GM23248 (cell line): ENCODE measurements around the gene MAN2B2. TPM values are rescaled to one million over a fixed set of nuclear protein-coding genes. Genes with fewer than 3 reads are reported as not detected.

Experiments
- DNase-seq: peaks from one replicate; pipeline ENCODE4 v3.0.0-alpha.2; 2015
- H2AFZ ChIP-seq: fragments of 200-600 bp; sonication (generic); 2 replicates; pipeline ENCODE4 v1.6.1; 2016; ENCODE audit warnings: antibody characterized with exemption
- H3F3A ChIP-seq: fragments of 200-600 bp; sonication (generic); 2 replicates; pipeline ENCODE4 v1.6.1; 2016; ENCODE audit warnings: mild to moderate bottlenecking, antibody characterized with exemption, mixed run types; ENCODE audit not compliant: insufficient read depth
- H3K27ac ChIP-seq: fragments of 200-600 bp; sonication (generic); 2 replicates; pipeline ENCODE4 v1.5.1; 2016; ENCODE audit warnings: mild to moderate bottlenecking
- H3K27me3 ChIP-seq: fragments of 200-600 bp; sonication (generic); replicated peaks from 2 replicates; pipeline ENCODE4 v1.6.1; 2016; ENCODE audit warnings: mild to moderate bottlenecking; ENCODE audit not compliant: insufficient read depth
- H3K36me3 ChIP-seq: fragments of 200-600 bp; sonication (generic); 2 replicates; pipeline ENCODE4 v1.6.1; 2016; ENCODE audit warnings: low read depth, mild to moderate bottlenecking
- H3K4me1 ChIP-seq: fragments of 200-600 bp; sonication (generic); 2 replicates; pipeline ENCODE4 v1.6.1; 2016; ENCODE audit warnings: mild to moderate bottlenecking; ENCODE audit not compliant: insufficient read depth
- H3K4me2 ChIP-seq: fragments of 200-600 bp; sonication (generic); one replicate; pipeline ENCODE4 v1.6.1; 2016; ENCODE audit warnings: mild to moderate bottlenecking; ENCODE audit not compliant: unreplicated experiment
- H3K4me3 ChIP-seq: fragments of 200-600 bp; sonication (generic); 2 replicates; pipeline ENCODE4 v1.5.1; 2016; ENCODE audit warnings: mild to moderate bottlenecking
- H3K79me2 ChIP-seq: fragments of 200-600 bp; sonication (generic); 2 replicates; pipeline ENCODE4 v1.6.1; 2016; ENCODE audit warnings: mild to moderate bottlenecking; ENCODE audit not compliant: insufficient read depth
- H3K9ac ChIP-seq: fragments of 200-600 bp; sonication (generic); 2 replicates; pipeline ENCODE4 v1.6.1; 2016; ENCODE audit warnings: mild to moderate bottlenecking
- H3K9me2 ChIP-seq: fragments of 200-600 bp; sonication (generic); 2 replicates; pipeline ENCODE4 v1.6.1; 2016; ENCODE audit warnings: mixed run types, mild to moderate bottlenecking, moderate library complexity; ENCODE audit not compliant: insufficient read depth
- H3K9me3 ChIP-seq: fragments of 200-600 bp; sonication (generic); one replicate; pipeline ENCODE4 v1.6.1; 2017; ENCODE audit warnings: low read depth
- H4K20me1 ChIP-seq: fragments of 200-600 bp; sonication (generic); 2 replicates; pipeline ENCODE4 v1.6.0; 2016; ENCODE audit not compliant: insufficient read depth
- EZH2 ChIP-seq: fragments of 200-600 bp; sonication (generic); IDR thresholded peaks from 2 replicates; pipeline ENCODE4 v1.6.1; 2018; ENCODE audit warnings: antibody characterized with exemption, mild to moderate bottlenecking; ENCODE audit not compliant: insufficient read depth, poor library complexity, severe bottlenecking
- EZH2phosphoT487 ChIP-seq: fragments of 200-600 bp; sonication (generic); IDR thresholded peaks from 2 replicates; pipeline ENCODE4 v1.6.1; 2018; ENCODE audit warnings: antibody characterized with exemption, moderate library complexity, mild to moderate bottlenecking, low read depth; ENCODE audit not compliant: insufficient read depth
- WGBS, 2 experiments: methylation state at CpG; one replicate each; pipeline ENCODE4 v1.1.6; 2015 to 2017; ENCODE audit warnings: low lambda C conversion rate in 2 of 2, low coverage in 1 of 2; ENCODE audit errors: missing lambda C conversion rate in 2 of 2; 5-methylcytosine and 5-hydroxymethylcytosine counted together
- in situ Hi-C: fragments of 300-500 bp; cut with MboI; formaldehyde crosslinking; loops from 2 replicates; pipeline ENCODE4 v1.15.0; 2020
- polyA plus RNA-seq: library from polyadenylated mRNA; unstranded; fragments of >200 nt; fragmentation: Nextera tagmentation; extraction: Ambion mirVana; gene quantifications from 2 replicates; pipeline ENCODE4 v1.2.1, GENCODE V29; 2016
- total RNA-seq: library from RNA; depleted of rRNA; stranded (reverse); fragments of >200 nt; shearing (Covaris generic); gene quantifications from 2 replicates; pipeline ENCODE4 v1.2.3, GENCODE V29; 2014

MAN2B2 gene
- total and polyA plus RNA-seq, 2 experiments from 2014 or later, result 28.7 to 40.1 TPM

DNA sequence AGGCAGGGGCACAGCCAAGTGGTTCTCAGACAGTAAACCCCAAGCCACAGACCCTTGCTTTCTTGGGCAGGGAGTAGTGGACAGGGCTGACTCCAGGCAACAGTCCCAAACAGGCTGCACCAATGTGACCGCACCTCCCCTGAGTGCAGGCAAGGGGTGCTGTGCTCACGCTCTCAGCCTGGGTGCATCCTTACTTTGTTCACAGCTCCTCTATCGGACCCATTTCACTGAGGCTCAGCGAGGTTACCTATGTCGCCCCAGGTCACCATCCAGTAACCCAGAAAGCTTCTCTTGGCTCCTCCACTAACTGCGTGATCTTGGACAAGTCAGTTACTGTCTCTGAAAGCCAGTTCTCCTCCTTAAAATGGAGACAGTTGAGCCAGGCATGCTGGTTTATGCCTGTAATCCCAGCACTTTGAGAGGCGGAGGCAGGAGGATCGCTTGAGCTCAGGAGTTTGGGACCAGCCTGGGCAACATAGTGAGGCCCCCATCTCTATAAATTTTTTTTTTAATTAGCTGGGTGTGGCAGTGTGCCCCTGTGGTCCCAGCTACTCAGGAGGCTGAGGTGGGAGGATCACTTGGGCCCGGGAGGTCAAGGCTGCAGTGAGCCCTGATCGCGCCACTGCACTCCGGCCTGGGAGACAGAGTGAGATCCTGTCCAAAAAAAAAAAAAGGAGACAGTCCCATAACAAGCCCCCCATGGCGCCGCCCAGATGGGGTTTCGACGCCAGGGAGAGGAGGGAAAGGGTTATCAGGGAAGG, 823 bp upstream of the MAN2B2 start:
- Histone ChIP-seq H4K20me1 (no peaks in the 10 kb centered on the region), H3K9ac (peak overlapping the region; percentile 87), H3F3A (no peaks in the 10 kb centered on the region), H3K27me3 (peaks cover 6% of the 10 kb centered on the region; the same call in 1 of the 2 replicates), H3K9me3 (no peaks in the 10 kb centered on the region), H3K36me3 (no peaks in the 10 kb centered on the region), H3K79me2 (0 out of 2 replicates have a peak, but pooled peaks cover 5% of the 10 kb centered on the region), H3K4me2 (peak overlapping the region; percentile 91), H3K4me1 (no peaks in the 10 kb centered on the region), H3K4me3 (peak overlapping the region; percentile 92), H2AFZ (peak overlapping the region; percentile 89), H3K9me2 (no peaks in the 10 kb centered on the region), H3K27ac (no peak overlapping the region)
- in situ Hi-C loops, result no loop called here
- 33 to 36% methylated on average over 16 of the region's 16 CpGs for WGBS, 2 experiments
- TF ChIP-seq EZH2phosphoT487 (no peak), EZH2 (no peak)
- peak; percentile 17 for DNase-seq

DNA sequence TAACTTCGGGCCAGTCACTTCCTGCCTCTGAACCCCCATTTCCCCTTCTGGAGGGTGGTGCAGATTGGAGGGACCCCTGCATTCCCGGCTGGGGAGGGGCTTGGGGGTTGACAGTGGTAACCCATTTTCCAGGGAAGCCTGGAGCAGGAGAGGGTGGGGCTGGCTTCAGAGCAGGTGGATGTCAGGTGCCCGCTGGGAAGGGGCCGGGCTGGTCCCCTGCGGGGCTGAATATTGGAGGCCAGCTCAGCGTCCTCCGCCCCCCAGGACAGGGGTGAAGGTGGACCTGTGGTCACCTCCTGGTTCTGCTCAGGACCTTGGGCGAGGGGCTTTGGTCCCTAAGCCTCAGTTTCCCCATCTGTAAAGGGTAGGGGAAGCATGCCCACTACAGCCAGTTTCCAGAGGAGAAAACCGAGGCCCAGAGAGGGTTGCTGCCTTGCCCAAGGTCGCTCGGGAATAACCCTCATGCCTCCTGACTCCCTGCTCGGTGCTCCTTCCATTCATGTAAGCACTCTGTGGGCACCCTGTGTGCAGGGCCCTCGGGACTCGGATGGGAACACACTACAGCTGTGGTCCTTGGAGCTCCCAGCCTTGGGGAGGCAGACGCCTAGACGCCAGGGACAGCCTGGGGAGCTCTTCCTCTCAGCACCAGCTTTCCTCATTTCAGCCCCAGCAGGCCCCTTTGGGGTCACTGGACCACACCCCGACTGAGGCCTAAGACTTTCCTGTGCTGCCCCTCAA, 683 bp downstream of the MAN2B2 start:
- H3K9me3 ChIP-seq, result no peaks in the 10 kb centered on the region
- no peaks in the 10 kb centered on the region for H3K9me2 ChIP-seq
- no peaks in the 10 kb centered on the region for H3K36me3 ChIP-seq
- H3K4me3 ChIP-seq, result peak overlapping the region; percentile 92
- peak overlapping the region; percentile 91 for H3K4me2 ChIP-seq
- peaks cover 6% of the 10 kb centered on the region; the same call in 1 of the 2 replicates for H3K27me3 ChIP-seq
- DNase-seq, result no peak
- peak overlapping the region; percentile 87 for H3K9ac ChIP-seq
- H3F3A ChIP-seq, result no peaks in the 10 kb centered on the region
- H2AFZ ChIP-seq, result peak overlapping the region; percentile 89
- 0 out of 2 replicates have a peak, but pooled peaks cover 5% of the 10 kb centered on the region for H3K79me2 ChIP-seq
- H3K4me1 ChIP-seq, result no peaks in the 10 kb centered on the region
- H4K20me1 ChIP-seq, result no peaks in the 10 kb centered on the region
- WGBS, 2 experiments, result 53 to 54% methylated on average over 17 of the region's 17 CpGs
- no peak overlapping the region for H3K27ac ChIP-seq
- TF ChIP-seq EZH2phosphoT487 (no peak), EZH2 (no peak)
- in situ Hi-C loops, result no loop called here

DNA sequence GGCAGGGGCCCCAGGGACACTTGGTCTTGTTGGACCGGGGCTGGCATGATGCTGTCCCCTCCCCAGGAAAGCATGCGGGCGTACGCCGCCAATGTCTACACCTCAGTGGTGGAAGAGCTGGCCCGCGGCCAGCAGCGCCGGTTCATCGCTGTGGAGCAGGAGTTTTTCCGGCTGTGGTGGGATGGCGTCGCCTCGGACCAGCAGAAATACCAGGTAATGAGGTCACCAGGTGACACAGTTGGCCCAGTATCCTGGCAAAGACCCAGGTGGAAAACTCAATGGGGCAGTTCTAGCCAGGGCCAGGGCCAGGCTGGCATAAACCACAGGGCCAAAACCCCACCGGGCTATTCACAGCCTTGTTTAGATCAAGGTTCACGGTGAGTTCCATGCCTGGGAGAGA, 1.5 kb downstream of the MAN2B2 start:
- Histone ChIP-seq H3K9me2 (no peaks in the 10 kb centered on the region), H3K4me1 (no peaks in the 10 kb centered on the region), H3K4me3 (no peak overlapping the region), H3K9me3 (no peaks in the 10 kb centered on the region), H3K4me2 (no peak overlapping the region), H3K79me2 (0 out of 2 replicates have a peak, but pooled peaks cover 5% of the 10 kb centered on the region), H3K9ac (no peak overlapping the region), H3K27ac (no peak overlapping the region), H3K36me3 (no peaks in the 10 kb centered on the region), H3F3A (no peaks in the 10 kb centered on the region), H4K20me1 (no peaks in the 10 kb centered on the region), H2AFZ (no peak overlapping the region), H3K27me3 (peaks cover 4% of the 10 kb centered on the region; the same call in 1 of the 2 replicates)
- 90 to 93% methylated on average over 15 to 16 of the region's 16 CpGs for WGBS, 2 experiments
- in situ Hi-C loops, result no loop called here
- DNase-seq, result no peak
- TF ChIP-seq EZH2 (no peak), EZH2phosphoT487 (no peak)

DNA sequence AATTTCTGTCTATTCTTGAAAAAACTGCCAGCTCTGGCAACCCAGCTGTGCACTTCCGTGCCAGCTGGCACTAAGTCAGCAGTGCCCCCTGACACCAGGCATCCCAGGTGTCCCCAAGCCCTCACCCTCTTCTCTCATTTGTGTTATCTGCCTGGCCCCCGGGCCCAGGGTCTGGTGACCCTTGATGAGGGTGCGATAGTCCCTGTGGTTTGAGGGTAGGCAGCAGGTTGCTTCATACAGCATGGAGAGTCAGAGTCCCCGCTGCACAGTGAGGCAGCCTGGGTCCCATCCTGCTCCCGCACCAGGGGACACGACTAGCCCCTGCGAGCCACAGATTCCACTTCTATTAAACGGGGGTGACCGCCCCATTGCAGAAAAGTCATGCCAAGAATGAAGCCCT, 1.9 kb downstream of the MAN2B2 start:
- DNase-seq, result no peak
- no peak overlapping the region for H3K4me2 ChIP-seq
- H3K4me1 ChIP-seq, result no peaks in the 10 kb centered on the region
- H3K9me2 ChIP-seq, result no peaks in the 10 kb centered on the region
- WGBS, 2 experiments, result 96 to 99% methylated on average over 9 of the region's 9 CpGs
- no peaks in the 10 kb centered on the region for H4K20me1 ChIP-seq
- no peak overlapping the region for H2AFZ ChIP-seq
- peaks cover under 1% of the 10 kb centered on the region; the same call in 1 of the 2 replicates for H3K27me3 ChIP-seq
- H3K79me2 ChIP-seq, result 0 out of 2 replicates have a peak, but pooled peaks cover 5% of the 10 kb centered on the region
- H3K9me3 ChIP-seq, result no peaks in the 10 kb centered on the region
- H3K4me3 ChIP-seq, result no peak overlapping the region
- H3K36me3 ChIP-seq, result no peaks in the 10 kb centered on the region
- in situ Hi-C loops, result no loop called here
- H3K27ac ChIP-seq, result no peak overlapping the region
- no peaks in the 10 kb centered on the region for H3F3A ChIP-seq
- no peak overlapping the region for H3K9ac ChIP-seq
- no peak for TF ChIP-seq EZH2phosphoT487
- TF ChIP-seq EZH2, result no peak
